ENCODE measurements around the gene BMP10.

GRCh38 chr2:68877079-68877772 lies 6.0 kb upstream of the BMP10 start:
- no peak for TF ChIP-seq EZH2 (IDR thresholded peaks at IDR 0.05; ENCODE audit: borderline replicate concordance, low read length)
- TF ChIP-seq, protein P1, sequence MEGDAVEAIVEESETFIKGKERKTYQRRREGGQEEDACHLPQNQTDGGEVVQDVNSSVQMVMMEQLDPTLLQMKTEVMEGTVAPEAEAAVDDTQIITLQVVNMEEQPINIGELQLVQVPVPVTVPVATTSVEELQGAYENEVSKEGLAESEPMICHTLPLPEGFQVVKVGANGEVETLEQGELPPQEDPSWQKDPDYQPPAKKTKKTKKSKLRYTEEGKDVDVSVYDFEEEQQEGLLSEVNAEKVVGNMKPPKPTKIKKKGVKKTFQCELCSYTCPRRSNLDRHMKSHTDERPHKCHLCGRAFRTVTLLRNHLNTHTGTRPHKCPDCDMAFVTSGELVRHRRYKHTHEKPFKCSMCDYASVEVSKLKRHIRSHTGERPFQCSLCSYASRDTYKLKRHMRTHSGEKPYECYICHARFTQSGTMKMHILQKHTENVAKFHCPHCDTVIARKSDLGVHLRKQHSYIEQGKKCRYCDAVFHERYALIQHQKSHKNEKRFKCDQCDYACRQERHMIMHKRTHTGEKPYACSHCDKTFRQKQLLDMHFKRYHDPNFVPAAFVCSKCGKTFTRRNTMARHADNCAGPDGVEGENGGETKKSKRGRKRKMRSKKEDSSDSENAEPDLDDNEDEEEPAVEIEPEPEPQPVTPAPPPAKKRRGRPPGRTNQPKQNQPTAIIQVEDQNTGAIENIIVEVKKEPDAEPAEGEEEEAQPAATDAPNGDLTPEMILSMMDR (IDR thresholded peaks at IDR 0.05; ENCODE audit: low read length), result no peak
